GM21423 (cell line): ENCODE measurements around the gene PARP14.
"Not testable (repeated sequence)": the region's sequence is repeated elsewhere in the genome, so short reads cannot be mapped to it uniquely, and the experiment has no call there.

Experiments used
- ATAC-seq: cut with Tn5 transposase; IDR thresholded peaks from one replicate; pipeline ENCODE4 v1.9.1; 2021; ENCODE audit warnings: mild to moderate bottlenecking, moderate library complexity; ENCODE audit not compliant: unreplicated experiment

Gene PARP14

GRCh38 chr3:122678506-122678905 lies 2.1 kb upstream of the PARP14 start:
- no peak for ATAC-seq

GRCh38 chr3:122679085-122679881 lies 1.4 kb upstream of the PARP14 start:
- peak; percentile 44 for ATAC-seq

- no peak for ATAC-seq
These were observed 661 bp upstream of the PARP14 start for GRCh38 chr3:122679882-122680474.

- no peak for ATAC-seq
These were observed 790 bp downstream of the PARP14 start for GRCh38 chr3:122681284-122681973.

GRCh38 chr3:122681974-122682409 lies 1.4 kb downstream of the PARP14 start:
- no peak for ATAC-seq

- not testable (repeated sequence) for ATAC-seq
These were observed 2.3 kb downstream of the PARP14 start for GRCh38 chr3:122682778-122683411.

GRCh38 chr3:122687298-122687697 lies 6.7 kb downstream of the PARP14 start:
- no peak for ATAC-seq

GRCh38 chr3:122688996-122689395 lies 8.4 kb downstream of the PARP14 start:
- no peak for ATAC-seq

- no peak for ATAC-seq
These were observed 8.9 kb downstream of the PARP14 start for GRCh38 chr3:122689587-122689986.

GRCh38 chr3:122690096-122690495 lies 9.5 kb downstream of the PARP14 start:
- ATAC-seq: no peak

- peak; percentile 75 for ATAC-seq
These were observed 10.6 kb downstream of the PARP14 start for GRCh38 chr3:122691195-122691594.

GRCh38 chr3:122692674-122693073 lies 12.0 kb downstream of the PARP14 start:
- ATAC-seq: no peak

GRCh38 chr3:122694966-122695365 lies 14.3 kb downstream of the PARP14 start:
- ATAC-seq: no peak

- no peak for ATAC-seq
These were observed 15.4 kb downstream of the PARP14 start for GRCh38 chr3:122695927-122696561.

GRCh38 chr3:122697952-122698620 lies 17.4 kb downstream of the PARP14 start:
- peak; percentile 69 for ATAC-seq

GRCh38 chr3:122700193-122700592 lies 19.6 kb downstream of the PARP14 start:
- no peak for ATAC-seq

- ATAC-seq: no peak
These were observed 24.7 kb downstream of the PARP14 start for GRCh38 chr3:122705379-122705778.

GRCh38 chr3:122710616-122711251 lies 30.1 kb downstream of the PARP14 start:
- not testable (repeated sequence) for ATAC-seq

GRCh38 chr3:122714273-122714672 lies 33.6 kb downstream of the PARP14 start:
- ATAC-seq: no peak

- no peak for ATAC-seq
These were observed 36.0 kb downstream of the PARP14 start for GRCh38 chr3:122716667-122717066.
